Stimulated activated CD4-positive, alpha-beta T cell treated with anti-CD3 and anti-CD28 coated beads, TNF-alpha, amount 100 ng/mL, for 48 hours (primary cell): ENCODE measurements around the gene CHRNA9.
"Not testable (repeated sequence)": the region's sequence is repeated elsewhere in the genome, so short reads cannot be mapped to it uniquely, and the experiment has no call there.

Source experiments
- DNase-seq, 3 donors: peaks; one replicate each; pipeline ENCODE4 v3.0.0-alpha.2; 2020; ENCODE audit warnings: low read depth in 3 of 3

Gene CHRNA9

GRCh38 chr4:40379248-40379647, 44.1 kb downstream of the CHRNA9 start:
- DNase-seq = no peak

- DNase-seq = no peak
These were observed 45.5 kb downstream of the CHRNA9 start for GRCh38 chr4:40380647-40381046.

GRCh38 chr4:40388239-40388638, 53.1 kb downstream of the CHRNA9 start:
- DNase-seq = no peak

GRCh38 chr4:40389986-40390385, 54.9 kb downstream of the CHRNA9 start:
- DNase-seq = no peak

GRCh38 chr4:40392241-40392640, 57.1 kb downstream of the CHRNA9 start:
- DNase-seq = not testable (repeated sequence)

- no peak for DNase-seq
These were observed 59.1 kb downstream of the CHRNA9 start for GRCh38 chr4:40394236-40394635.

- no peak for DNase-seq
These were observed 60.2 kb downstream of the CHRNA9 start for GRCh38 chr4:40395166-40395900.

GRCh38 chr4:40395908-40396793, 61.0 kb downstream of the CHRNA9 start:
- DNase-seq = no peak

GRCh38 chr4:40399578-40399977, 64.4 kb downstream of the CHRNA9 start:
- DNase-seq = no peak

GRCh38 chr4:40401096-40401495, 66.0 kb downstream of the CHRNA9 start:
- DNase-seq = no peak

GRCh38 chr4:40401631-40402030, 66.5 kb downstream of the CHRNA9 start:
- no peak for DNase-seq

- DNase-seq = no peak
These were observed 67.4 kb downstream of the CHRNA9 start for GRCh38 chr4:40402556-40402955.

- no peak for DNase-seq
These were observed 67.9 kb downstream of the CHRNA9 start for GRCh38 chr4:40403081-40403480.
